Measurements from ENCODE around the gene PCDHA8. TPM values are rescaled to one million over a fixed set of nuclear protein-coding genes. Genes with fewer than 3 reads are reported as not detected.

PCDHA8 gene
- total and polyA plus RNA-seq, 2 of the 8 experiments (the other 6 are each of a cell fraction or from before 2014, with no cell fraction given), result 0.14 to 0.52 TPM

- H3K9me3 ChIP-seq (ENCODE audit: insufficient read depth in 2 of 2, low read depth in 1 of 2, low read length in 1 of 2), result peaks cover 0 to 9% of the 10 kb centered on the region in 2 experiments; a peak in 1 of 4 replicates
- FAIRE-seq (peak; percentile 76), DNase-seq (ENCODE audit: low read depth in 1 of 2, low spot score in 2 of 2) (no peak)
- peaks cover 0 to 3% of the 10 kb centered on the region in 2 experiments for H4K20me1 ChIP-seq (replicated peaks in 1 of 2; ENCODE audit: control insufficient read depth in 1 of 2, insufficient read depth in 2 of 2, low read length in 2 of 2)
- no peak within 1 kb of the TSS for H3K14ac ChIP-seq (ENCODE audit: insufficient read length)
- H3K27me3 ChIP-seq (replicated peaks in 1 of 4; ENCODE audit: control insufficient read depth in 3 of 4, extremely low read depth in 1 of 4, insufficient read depth in 3 of 4, low read length in 3 of 4), result no peaks in the 10 kb centered on the region
- H4K8ac ChIP-seq (ENCODE audit: extremely low read depth, insufficient read depth, low read length), result no peak within 1 kb of the TSS
- H3K4ac ChIP-seq (replicated peaks; ENCODE audit: insufficient read length, low read depth, low read length), result no peak within 1 kb of the TSS
- peak within 1 kb of the TSS; percentile 26 to 33 for H3K4me2 ChIP-seq (ENCODE audit: insufficient read depth in 1 of 2, low read depth in 2 of 2, low read length in 2 of 2)
- H4K5ac ChIP-seq (ENCODE audit: insufficient read length, low read depth, low read length), result no peak within 1 kb of the TSS
- no peak within 1 kb of the TSS for H2BK5ac ChIP-seq (ENCODE audit: low read depth, low read length)
- H3K23me2 ChIP-seq (ENCODE audit: low read depth, low read length), result no peaks in the 10 kb centered on the region
- no peak within 1 kb of the TSS for H2BK15ac ChIP-seq (ENCODE audit: low read length)
- H4K91ac ChIP-seq (replicated peaks; ENCODE audit: insufficient read length, low read length), result no peak within 1 kb of the TSS
- H2BK120ac ChIP-seq (replicated peaks; ENCODE audit: low read depth, low read length), result no peak within 1 kb of the TSS
- H3K23ac ChIP-seq (ENCODE audit: insufficient read length), result no peak within 1 kb of the TSS
- no peak within 1 kb of the TSS for H2BK12ac ChIP-seq (ENCODE audit: low read depth, low read length)
- peak within 1 kb of the TSS; percentile 42 to 65 (median 53); a peak in 6 of 7 replicates for H3K9ac ChIP-seq (replicated peaks in 1 of 4; ENCODE audit: extremely low read depth in 1 of 4, low read depth in 3 of 4, low read length in 3 of 4)
- ChIA-PET CTCF (ENCODE audit: partially characterized antibody) (interaction anchor here (0.6 to 9.3 kb wide), 59 partner anchors 10 to 481 kb away, joined by 3 to 141 read pairs (median 4); partner anchors contain the start of genes PCDHA10, PCDHA4, PCDHA8 and PCDHAC1), POLR2A (ENCODE audit: partially characterized antibody) (interaction anchor here (0.7 to 3.6 kb wide), 8 partner anchors 19 to 177 kb away, joined by 3 to 32 read pairs (median 4); partner anchors contain the start of genes PCDHA10, PCDHA6, PCDHAC1 and PCDHAC2)
- H3K56ac ChIP-seq (replicated peaks; ENCODE audit: insufficient read length, low read depth, low read length), result no peak within 1 kb of the TSS
- no peak within 1 kb of the TSS for H2AK5ac ChIP-seq (ENCODE audit: low read depth, low read length)
- WGBS, 2 experiments (ENCODE audit: extremely low coverage in 1 of 2, insufficient coverage in 1 of 2, insufficient read length in 1 of 2, insufficient replicate concordance in 2 of 2, low coverage in 1 of 2, low lambda C conversion rate in 2 of 2, missing lambda C conversion rate in 1 of 2), result 24% methylated on average over 45 of the region's 47 CpGs; no CpG with 5 or more reads in 1 of the 2 experiments
- H3K18ac ChIP-seq (ENCODE audit: extremely low read depth, low read length), result no peak within 1 kb of the TSS; the same call in 1 of the 2 replicates
- H3K36me3 ChIP-seq (ENCODE audit: control insufficient read depth in 2 of 4, insufficient read depth in 4 of 4, low read length in 3 of 4), result peaks cover 0 to 20% (median 0%) of the 10 kb centered on the region in 4 experiments; a peak in 3 of 8 replicates
- no peak within 1 kb of the TSS for H2AFZ ChIP-seq (ENCODE audit: low read length)
- H3K4me1 ChIP-seq (replicated peaks in 1 of 4; ENCODE audit: control insufficient read depth in 3 of 4, insufficient read depth in 4 of 4, low read length in 3 of 4), result no peaks in the 10 kb centered on the region; a peak in 2 of 7 replicates
- no peak within 1 kb of the TSS for H2BK20ac ChIP-seq (ENCODE audit: low read length)
- peaks cover 0 to 19% of the 10 kb centered on the region in 2 experiments; a peak in 2 of 4 replicates for H3K79me2 ChIP-seq (ENCODE audit: control insufficient read depth in 1 of 2, insufficient read depth in 2 of 2, low read length in 2 of 2)
- peak within 1 kb of the TSS; percentile 55 to 67 (median 65) for H3K4me3 ChIP-seq (ENCODE audit: extremely low read depth in 1 of 4, insufficient read depth in 2 of 4, low read depth in 3 of 4, low read length in 4 of 4)
- H3K27ac ChIP-seq (ENCODE audit: low read depth, low read length), result no peak within 1 kb of the TSS
- H3K79me1 ChIP-seq (ENCODE audit: low read depth, low read length), result no peaks in the 10 kb centered on the region
- TF ChIP-seq CBX8 (IDR thresholded peaks at IDR 0.05; ENCODE audit: borderline replicate concordance, low read depth, low read length) (no peak), EP300 (IDR thresholded peaks at IDR 0.05; ENCODE audit: borderline replicate concordance in 1 of 2, low read depth in 2 of 2, low read length in 2 of 2) (no peak), RFX5 (IDR thresholded peaks at IDR 0.05; ENCODE audit: borderline replicate concordance, low read depth, low read length) (no peak), ASH2L (IDR thresholded peaks at IDR 0.05; ENCODE audit: low read length) (peak; percentile 46), POU5F1 (IDR thresholded peaks at IDR 0.05; ENCODE audit: low read depth, low read length) (no peak), HDAC2 (IDR thresholded peaks at IDR 0.05; ENCODE audit: borderline replicate concordance in 1 of 2, low read depth in 2 of 2, low read length in 2 of 2) (no peak), KDM4A (IDR thresholded peaks at IDR 0.05; ENCODE audit: low read depth, low read length, severe bottlenecking) (peak; percentile 53)
These were observed 34.4 kb downstream of the PCDHA8 start, which contains the start of gene PCDHA12 for GRCh38 chr5:140875085-140876065. Gene PCDHA12, plus strand, starts transcription at chr5:140875308. Its CDS starts 165 bp downstream, at chr5:140875473.
